HCT116 (cell line): Measurements from ENCODE around the gene TFB2M. TPM values are rescaled to one million over a fixed set of nuclear protein-coding genes. Genes with fewer than 3 reads are reported as not detected.

Experiments used
- ATAC-seq: fragments of 200-7000 bp; cut with Tn5 transposase; 2 replicates; pipeline ENCODE4 v1.9.1; 2020; ENCODE audit warnings: mild to moderate bottlenecking, moderate library complexity
- BruUV-seq: library from RNA; stranded (reverse); fragments of 400-500 nt; replicated peaks from 2 replicates; lab custom pipeline; 2021; lab: Mats Ljungman, UMichigan
- CTCF ChIA-PET: fragments of 300-600 bp; sonication (Branson Sonifier 250); formaldehyde crosslinking; loops from one replicate; lab custom pipeline; 2021; ENCODE audit warnings: antibody characterized with exemption; lab: Charles Lee
- POLR2A ChIA-PET: fragments of 300-600, 350-600 bp; sonication (Branson Sonifier 250); formaldehyde crosslinking; loops from one replicate; lab custom pipeline; 2021; ENCODE audit warnings: antibody characterized with exemption; lab: Charles Lee
- RAD21 ChIA-PET, 2 experiments: fragments of 300-600 bp; sonication (Branson Sonifier 250); formaldehyde crosslinking; loops; one replicate each; lab custom pipeline; 2023; ENCODE audit warnings: low total read pairs in 2 of 2; ENCODE audit not compliant: uncharacterized antibody in 2 of 2, unreplicated experiment in 2 of 2, low non-redundant PET in 1 of 2; lab: Charles Lee
- DNase-seq: peaks from one replicate; pipeline ENCODE4 v3.0.0-alpha.2; 2010; ENCODE audit warnings: low read depth, low spot score
- H2AFZ ChIP-seq: fragments of 200-600 bp; shearing (Covaris generic), sonication (generic); 2 replicates; pipeline ENCODE4 v1.6.1; 2017; ENCODE audit warnings: low read depth, mixed run types, mixed read lengths, antibody characterized with exemption, low read length; ENCODE audit not compliant: poor library complexity, severe bottlenecking
- H3K27ac ChIP-seq: 2 replicates; pipeline ENCODE4 v1.5.1; 2012; ENCODE audit warnings: low read depth, low read length
- H3K27me3 ChIP-seq: fragments of 200-600 bp; sonication (generic); 2 replicates; pipeline ENCODE4 v1.6.1; 2016; ENCODE audit warnings: mixed run types, low read length, mixed read lengths; ENCODE audit not compliant: insufficient read depth
- H3K36me3 ChIP-seq, 2 experiments: fragments of 200-500 bp in 1 of 2; fragments of 200-600 bp in 1 of 2; sonication (Bioruptor generic) in 1 of 2; sonication (generic) in 1 of 2; 2 replicates each; pipeline versions ENCODE4 v1.5.1 to v1.6.1; 2014 to 2016; ENCODE audit warnings: low read length in 2 of 2, inconsistent platforms in 1 of 2, mixed read lengths in 1 of 2, mixed run types in 1 of 2; ENCODE audit not compliant: insufficient read depth in 2 of 2, control insufficient read depth in 1 of 2
- H3K4me1 ChIP-seq, 2 experiments: fragments of 200-600 bp in 1 of 2; sonication (generic) in 1 of 2; 2 replicates each; pipeline versions ENCODE4 v1.5.1 to v1.6.1; 2012 to 2017; ENCODE audit warnings: low read length in 2 of 2, inconsistent platforms in 1 of 2, mild to moderate bottlenecking in 1 of 2, mixed read lengths in 1 of 2, mixed run types in 1 of 2, moderate library complexity in 1 of 2; ENCODE audit not compliant: insufficient read depth in 2 of 2, control insufficient read depth in 1 of 2
- H3K4me2 ChIP-seq: fragments of 200-600 bp; sonication (generic); 2 replicates; pipeline ENCODE4 v1.6.1; 2017; ENCODE audit warnings: mixed run types, low read length, mixed read lengths
- H3K4me3 ChIP-seq, 2 experiments: fragments of 200-600 bp in 1 of 2; sonication (generic) in 1 of 2; replicated peaks in 1 of 2; 2 replicates each; pipeline ENCODE4 v1.5.1; 2011 to 2016; ENCODE audit warnings: low read length in 2 of 2, control low read depth in 1 of 2, low read depth in 1 of 2, mild to moderate bottlenecking in 1 of 2, mixed read lengths in 1 of 2, mixed run types in 1 of 2
- H3K79me2 ChIP-seq: fragments of 200-600 bp; sonication (generic); 2 replicates; pipeline ENCODE4 v1.6.1; 2017; ENCODE audit warnings: mild to moderate bottlenecking, mixed run types, low read length, moderate library complexity, mixed read lengths; ENCODE audit not compliant: insufficient read depth
- H3K9ac ChIP-seq: fragments of 200-600 bp; sonication (generic); 2 replicates; pipeline ENCODE4 v1.6.1; 2016; ENCODE audit warnings: low read length, mixed read lengths
- H3K9me2 ChIP-seq: fragments of 200-600 bp; sonication (generic), shearing (Covaris generic); 2 replicates; pipeline ENCODE4 v1.6.1; 2017; ENCODE audit warnings: mixed run types, mild to moderate bottlenecking, moderate library complexity; ENCODE audit not compliant: insufficient read depth
- H3K9me3 ChIP-seq, 2 experiments: fragments of 200-500 bp in 1 of 2; fragments of 200-600 bp in 1 of 2; sonication (Bioruptor generic) in 1 of 2; sonication (generic) in 1 of 2; 2 replicates each; pipeline ENCODE4 v1.6.1; 2014 to 2017; ENCODE audit warnings: low read length in 2 of 2, mixed read lengths in 2 of 2, inconsistent platforms in 1 of 2, low read depth in 1 of 2, mild to moderate bottlenecking in 1 of 2, mixed run types in 1 of 2, moderate library complexity in 1 of 2; ENCODE audit not compliant: control insufficient read depth in 1 of 2, insufficient read depth in 1 of 2
- H4K20me1 ChIP-seq: fragments of 200-600 bp; sonication (generic), shearing (Covaris generic); 2 replicates; pipeline ENCODE4 v1.6.1; 2017; ENCODE audit warnings: mixed run types, mild to moderate bottlenecking, moderate library complexity; ENCODE audit not compliant: insufficient read depth
- EZH2 ChIP-seq: fragments of 200-600 bp; sonication (generic); IDR thresholded peaks from 2 replicates; pipeline ENCODE4 v1.6.1; 2017; ENCODE audit warnings: antibody characterized with exemption, mixed run types
- JUND ChIP-seq: IDR thresholded peaks from 2 replicates; pipeline ENCODE4 v1.6.1; 2012
- POLR2AphosphoS5 ChIP-seq: IDR thresholded peaks from 2 replicates; pipeline ENCODE4 v1.6.1; 2011; ENCODE audit warnings: mild to moderate bottlenecking, low read depth, low read length, moderate library complexity
- REST ChIP-seq: IDR thresholded peaks from 2 replicates; pipeline ENCODE4 v1.6.1; 2012; ENCODE audit warnings: low read depth
- SIN3A ChIP-seq: IDR thresholded peaks from 2 replicates; pipeline ENCODE4 v1.6.1; 2012; ENCODE audit warnings: low read depth
- TCF7L2 ChIP-seq: IDR thresholded peaks from 2 replicates; pipeline ENCODE4 v1.7.0; 2011; ENCODE audit warnings: borderline replicate concordance, inconsistent platforms; ENCODE audit not compliant: insufficient read depth, insufficient read length; ENCODE audit errors: extremely low read depth
- ZFX ChIP-seq: fragments of 450-650 bp; IDR thresholded peaks from 2 replicates; pipeline ENCODE4 v1.6.1; 2017
- intact Hi-C: fragments of 100-400 bp; cut with micrococcal nuclease; formaldehyde crosslinking; loops from 2 replicates; pipeline ENCODE4 v1.10.0; 2022
- total RNA-seq: library from RNA; stranded (reverse); gene quantifications from one replicate; pipeline ENCODE4 v1.2.1, GENCODE V29; 2021; ENCODE audit not compliant: unreplicated experiment
- TF ChIP-seq, protein P1 (sequence below), 3 experiments: fragments of 200-600 bp in 1 of 3; sonication (generic) in 1 of 3; IDR thresholded peaks in 2 of 3; conservative IDR thresholded peaks in 1 of 3; 2 replicates each; pipeline ENCODE4 v1.5.1; 2012 to 2017; ENCODE audit warnings: low read depth in 2 of 3, low read length in 2 of 3, antibody characterized with exemption in 1 of 3, borderline replicate concordance in 1 of 3, control low read depth in 1 of 3, mild to moderate bottlenecking in 1 of 3, mixed read lengths in 1 of 3, mixed run types in 1 of 3, moderate library complexity in 1 of 3; ENCODE audit not compliant: insufficient read depth in 1 of 3
- TF ChIP-seq, protein P2 (sequence below): IDR thresholded peaks from 2 replicates; pipeline ENCODE4 v1.6.1; 2011; ENCODE audit warnings: mild to moderate bottlenecking, low read length, moderate library complexity; ENCODE audit not compliant: insufficient replicate concordance; ENCODE audit errors: extremely low read depth

The TFB2M gene
- total RNA-seq, 1 experiment from 2014 or later = 24.4 TPM

DNA sequence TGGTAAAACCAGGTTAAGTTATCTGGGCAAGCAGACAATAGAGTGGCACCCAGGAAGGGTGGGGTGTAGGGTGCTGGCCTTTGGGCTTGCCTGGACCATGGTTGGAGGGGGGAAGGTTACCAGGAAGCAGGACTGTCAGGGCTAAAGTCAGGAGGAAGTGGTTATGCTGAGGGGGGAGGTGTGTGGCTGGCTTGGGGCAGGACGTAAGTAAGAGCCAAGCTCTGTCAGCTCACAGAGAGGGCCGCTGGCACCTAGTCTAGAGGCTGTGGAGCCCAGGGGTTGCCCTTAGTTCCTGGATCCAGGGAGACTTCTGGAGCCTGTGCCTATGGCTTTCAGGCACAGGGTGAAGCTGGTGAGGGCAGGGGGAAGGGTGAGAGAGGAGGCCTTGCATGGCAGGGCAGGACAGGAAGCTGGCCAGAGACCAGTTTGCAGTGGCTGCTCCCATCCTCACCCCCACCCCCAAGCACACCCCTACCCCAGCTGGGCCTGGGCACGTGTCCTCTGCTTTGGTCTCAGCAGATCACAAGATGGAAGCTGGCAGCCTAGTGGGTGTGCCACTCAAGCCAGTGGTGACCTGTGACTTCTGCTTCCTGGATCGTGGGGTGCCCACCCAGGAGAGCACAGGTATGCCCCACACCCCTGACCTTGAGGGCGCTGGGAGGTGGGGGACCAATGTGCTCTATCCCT lies 38.5 kb downstream of the TFB2M start (continued):
- TF ChIP-seq POLR2AphosphoS5 (no peak), TCF7L2 (no peak)
- TF ChIP-seq, protein P1, sequence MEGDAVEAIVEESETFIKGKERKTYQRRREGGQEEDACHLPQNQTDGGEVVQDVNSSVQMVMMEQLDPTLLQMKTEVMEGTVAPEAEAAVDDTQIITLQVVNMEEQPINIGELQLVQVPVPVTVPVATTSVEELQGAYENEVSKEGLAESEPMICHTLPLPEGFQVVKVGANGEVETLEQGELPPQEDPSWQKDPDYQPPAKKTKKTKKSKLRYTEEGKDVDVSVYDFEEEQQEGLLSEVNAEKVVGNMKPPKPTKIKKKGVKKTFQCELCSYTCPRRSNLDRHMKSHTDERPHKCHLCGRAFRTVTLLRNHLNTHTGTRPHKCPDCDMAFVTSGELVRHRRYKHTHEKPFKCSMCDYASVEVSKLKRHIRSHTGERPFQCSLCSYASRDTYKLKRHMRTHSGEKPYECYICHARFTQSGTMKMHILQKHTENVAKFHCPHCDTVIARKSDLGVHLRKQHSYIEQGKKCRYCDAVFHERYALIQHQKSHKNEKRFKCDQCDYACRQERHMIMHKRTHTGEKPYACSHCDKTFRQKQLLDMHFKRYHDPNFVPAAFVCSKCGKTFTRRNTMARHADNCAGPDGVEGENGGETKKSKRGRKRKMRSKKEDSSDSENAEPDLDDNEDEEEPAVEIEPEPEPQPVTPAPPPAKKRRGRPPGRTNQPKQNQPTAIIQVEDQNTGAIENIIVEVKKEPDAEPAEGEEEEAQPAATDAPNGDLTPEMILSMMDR (IDR thresholded peaks at IDR 0.05 in 2 of 3, conservative IDR thresholded peaks at IDR 0.05 in 1 of 3; ENCODE audit: borderline replicate concordance in 1 of 3, insufficient read depth in 1 of 3, low read depth in 2 of 3, low read length in 2 of 3) = no peak

DNA sequence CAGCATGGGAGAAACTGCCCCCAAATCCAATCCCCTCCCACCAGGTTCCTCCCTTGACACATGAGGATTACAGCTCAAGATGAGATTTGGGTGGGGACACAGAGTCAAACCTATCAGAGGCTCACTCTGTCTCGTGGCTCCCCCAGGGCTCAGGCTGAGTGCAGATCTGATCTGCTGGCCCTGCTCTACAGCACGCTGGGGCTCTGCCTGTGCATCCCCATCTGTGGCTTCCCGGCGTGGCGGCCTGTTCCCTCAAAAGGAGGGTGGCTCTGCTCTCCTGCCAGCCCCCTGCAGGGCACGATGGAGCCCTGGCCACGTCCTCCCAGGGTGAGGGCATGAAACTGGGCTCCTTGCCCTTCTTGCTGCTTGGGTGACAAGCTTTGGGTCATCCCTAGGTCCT lies 39.1 kb downstream of the TFB2M start:
- ChIA-PET POLR2A (no interaction called here), RAD21 (no interaction called here), CTCF (no interaction called here)
- no TSS peak for BruUV-seq
- Histone ChIP-seq H3K4me1 (no peaks in the 10 kb centered on the region), H3K9ac (no peak overlapping the region), H3K9me3 (peaks cover 0 to 4% of the 10 kb centered on the region in 2 experiments; a peak in 1 of 4 replicates), H4K20me1 (no peaks in the 10 kb centered on the region), H3K4me2 (no peak overlapping the region), H2AFZ (no peak overlapping the region), H3K4me3 (no peak overlapping the region), H3K9me2 (no peaks in the 10 kb centered on the region), H3K27ac (no peak overlapping the region), H3K36me3 (no peaks in the 10 kb centered on the region), H3K79me2 (no peaks in the 10 kb centered on the region), H3K27me3 (no peaks in the 10 kb centered on the region)
- DNase-seq = no peak
- no peak for TF ChIP-seq REST
- TF ChIP-seq, protein P2, sequence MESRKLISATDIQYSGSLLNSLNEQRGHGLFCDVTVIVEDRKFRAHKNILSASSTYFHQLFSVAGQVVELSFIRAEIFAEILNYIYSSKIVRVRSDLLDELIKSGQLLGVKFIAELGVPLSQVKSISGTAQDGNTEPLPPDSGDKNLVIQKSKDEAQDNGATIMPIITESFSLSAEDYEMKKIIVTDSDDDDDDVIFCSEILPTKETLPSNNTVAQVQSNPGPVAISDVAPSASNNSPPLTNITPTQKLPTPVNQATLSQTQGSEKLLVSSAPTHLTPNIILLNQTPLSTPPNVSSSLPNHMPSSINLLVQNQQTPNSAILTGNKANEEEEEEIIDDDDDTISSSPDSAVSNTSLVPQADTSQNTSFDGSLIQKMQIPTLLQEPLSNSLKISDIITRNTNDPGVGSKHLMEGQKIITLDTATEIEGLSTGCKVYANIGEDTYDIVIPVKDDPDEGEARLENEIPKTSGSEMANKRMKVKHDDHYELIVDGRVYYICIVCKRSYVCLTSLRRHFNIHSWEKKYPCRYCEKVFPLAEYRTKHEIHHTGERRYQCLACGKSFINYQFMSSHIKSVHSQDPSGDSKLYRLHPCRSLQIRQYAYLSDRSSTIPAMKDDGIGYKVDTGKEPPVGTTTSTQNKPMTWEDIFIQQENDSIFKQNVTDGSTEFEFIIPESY = no peak
- TF ChIP-seq ZFX = no peak
- TF ChIP-seq SIN3A = no peak
- no peak for TF ChIP-seq EZH2
- no peak for TF ChIP-seq JUND
- no peak for TF ChIP-seq POLR2AphosphoS5
- intact Hi-C loops = no loop called here
- ATAC-seq = no peak
